B cell (primary cell): ENCODE results near the gene TM2D1.

Experiments
- EZH2 ChIP-seq: IDR thresholded peaks from 2 replicates; pipeline ENCODE4 v1.6.1; 2012; ENCODE audit warnings: borderline replicate concordance, low read depth, mild to moderate bottlenecking, moderate library complexity, low read length; ENCODE audit not compliant: insufficient read depth, poor library complexity, severe bottlenecking
- TF ChIP-seq, protein P1 (sequence below): fragments of 200-600 bp; IDR thresholded peaks from one replicate; pipeline ENCODE4 v1.8.0; 2022; ENCODE audit warnings: antibody characterized with exemption, mild to moderate bottlenecking

DNA sequence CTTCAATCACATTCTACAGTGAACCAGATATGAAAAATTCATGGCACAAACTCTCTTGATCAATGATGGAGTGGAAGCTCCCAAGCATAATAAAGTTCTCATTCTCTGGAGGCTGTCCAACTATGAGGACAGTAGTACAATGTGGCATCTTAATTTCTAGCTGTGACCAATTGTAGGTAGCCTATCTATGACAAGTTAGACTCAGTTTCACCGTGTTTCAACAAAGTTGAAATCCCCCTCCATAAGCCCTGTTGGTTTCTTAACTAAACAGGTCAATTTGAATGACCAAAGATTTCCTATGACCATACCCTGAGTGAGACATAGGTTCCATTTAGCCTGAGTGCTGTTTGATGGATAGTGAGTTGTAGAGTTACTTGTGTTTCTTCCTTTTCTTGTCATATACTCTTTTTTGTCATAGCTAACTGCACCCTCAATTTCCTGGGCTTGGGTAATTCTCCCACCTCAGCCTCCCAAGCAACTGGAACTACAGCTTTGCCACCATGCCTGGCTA lies 29.1 kb upstream of the TM2D1 start:
- TF ChIP-seq, protein P1, sequence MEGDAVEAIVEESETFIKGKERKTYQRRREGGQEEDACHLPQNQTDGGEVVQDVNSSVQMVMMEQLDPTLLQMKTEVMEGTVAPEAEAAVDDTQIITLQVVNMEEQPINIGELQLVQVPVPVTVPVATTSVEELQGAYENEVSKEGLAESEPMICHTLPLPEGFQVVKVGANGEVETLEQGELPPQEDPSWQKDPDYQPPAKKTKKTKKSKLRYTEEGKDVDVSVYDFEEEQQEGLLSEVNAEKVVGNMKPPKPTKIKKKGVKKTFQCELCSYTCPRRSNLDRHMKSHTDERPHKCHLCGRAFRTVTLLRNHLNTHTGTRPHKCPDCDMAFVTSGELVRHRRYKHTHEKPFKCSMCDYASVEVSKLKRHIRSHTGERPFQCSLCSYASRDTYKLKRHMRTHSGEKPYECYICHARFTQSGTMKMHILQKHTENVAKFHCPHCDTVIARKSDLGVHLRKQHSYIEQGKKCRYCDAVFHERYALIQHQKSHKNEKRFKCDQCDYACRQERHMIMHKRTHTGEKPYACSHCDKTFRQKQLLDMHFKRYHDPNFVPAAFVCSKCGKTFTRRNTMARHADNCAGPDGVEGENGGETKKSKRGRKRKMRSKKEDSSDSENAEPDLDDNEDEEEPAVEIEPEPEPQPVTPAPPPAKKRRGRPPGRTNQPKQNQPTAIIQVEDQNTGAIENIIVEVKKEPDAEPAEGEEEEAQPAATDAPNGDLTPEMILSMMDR = no peak
- no peak for TF ChIP-seq EZH2
